Testis (tissue), 3 donors: ENCODE results near the gene FOCAD. TPM values are rescaled to one million over a fixed set of nuclear protein-coding genes. Genes with fewer than 3 reads are reported as not detected.

Source experiments
- DNase-seq: peaks from one replicate; pipeline ENCODE4 v3.0.0-alpha.2; 2019
- H3K27ac ChIP-seq, 2 donors: fragments of 200-600 bp; sonication (generic); one replicate each; pipeline ENCODE4 v1.5.1; 2019
- H3K27me3 ChIP-seq: fragments of 200-600 bp; sonication (generic); one replicate; pipeline ENCODE4 v1.5.1; 2019
- H3K36me3 ChIP-seq: fragments of 200-600 bp; sonication (generic); one replicate; pipeline ENCODE4 v1.5.1; 2017; ENCODE audit warnings: low read depth; ENCODE audit errors: missing control alignments
- H3K4me1 ChIP-seq: fragments of 200-600 bp; sonication (generic); one replicate; pipeline ENCODE4 v1.5.1; 2019
- H3K4me3 ChIP-seq, 2 donors: fragments of 200-600 bp; sonication (generic); one replicate each; pipeline ENCODE4 v1.5.1; 2017 to 2019
- H3K9me3 ChIP-seq: fragments of 200-600 bp; sonication (generic); one replicate; pipeline ENCODE4 v1.5.1; 2017
- CTCF ChIP-seq, 3 experiments: fragments of 450-650 bp in 2 of 3; fragments of 200-600 bp in 1 of 3; sonication (generic) in 1 of 3; IDR thresholded peaks; one replicate each; pipeline ENCODE4 v1.5.1; 2016 to 2019; ENCODE audit warnings: antibody characterized with exemption in 3 of 3, mild to moderate bottlenecking in 2 of 3, moderate library complexity in 1 of 3
- POLR2A ChIP-seq: fragments of 450-650 bp; IDR thresholded peaks from one replicate; pipeline ENCODE4 v1.6.1; 2017; ENCODE audit warnings: antibody characterized with exemption, mild to moderate bottlenecking, moderate library complexity
- WGBS, 2 donors: methylation state at CpG; one replicate each; pipeline ENCODE4 v1.1.5; 2018; 5-methylcytosine and 5-hydroxymethylcytosine counted together
- intact Hi-C: fragments of 100-400 bp; cut with DNase I; formaldehyde crosslinking; loops from one replicate; pipeline ENCODE4 v1.15.1; 2023; ENCODE audit warnings: low total_unique reads
- polyA plus RNA-seq: library from polyadenylated mRNA; stranded (reverse); fragments of 350-450 nt; fragmentation: Illumina TruSeq; extraction: RNeasy Lipid Tissue Mini Kit (QIAGEN cat#74804); gene quantifications from one replicate; pipeline ENCODE4 v1.2.3, GENCODE V29; 2014; ENCODE audit warnings: low read depth, low replicate concordance; ENCODE audit not compliant: insufficient read depth
- total RNA-seq, 2 donors: library from RNA; depleted of rRNA; stranded (reverse); fragments of >200 nt; gene quantifications; one replicate each; pipeline ENCODE4 v1.2.3, GENCODE V29; 2016

Gene FOCAD
- total and polyA plus RNA-seq, 3 donors from 2014 or later = 26.6 to 45.4 (median 38.7) TPM

- no peaks in the 10 kb centered on the region for H3K4me1 ChIP-seq
- H3K36me3 ChIP-seq = no peaks in the 10 kb centered on the region
- 63 to 66% methylated on average over 11 to 22 of the region's 22 CpGs for WGBS, 2 donors
- H3K9me3 ChIP-seq = no peaks in the 10 kb centered on the region
- intact Hi-C loops = no loop called here
- no peaks in the 10 kb centered on the region for H3K27me3 ChIP-seq
- peak overlapping the region; percentile 16 to 58 for H3K27ac ChIP-seq
- DNase-seq = no peak
- no peak for TF ChIP-seq POLR2A
- TF ChIP-seq CTCF (IDR thresholded peaks at IDR 0.05) = no peak
- H3K4me3 ChIP-seq = peak overlapping the region; percentile 55 to 63
Measured at GRCh38 chr9:21031808-21032183, 347.7 kb downstream of the FOCAD start.

GRCh38 chr9:21037278-21037677, 353.2 kb downstream of the FOCAD start:
- H3K27me3 ChIP-seq = no peaks in the 10 kb centered on the region
- intact Hi-C loops = no loop called here
- no peaks in the 10 kb centered on the region for H3K36me3 ChIP-seq
- H3K4me3 ChIP-seq = no peak overlapping the region
- DNase-seq = no peak
- no peaks in the 10 kb centered on the region for H3K4me1 ChIP-seq
- WGBS, 2 donors = 90 to 96% methylated on average over 2 of the region's 2 CpGs
- H3K27ac ChIP-seq = no peak overlapping the region
- TF ChIP-seq CTCF (IDR thresholded peaks at IDR 0.05) (no peak), POLR2A (no peak)
- H3K9me3 ChIP-seq = no peaks in the 10 kb centered on the region

GRCh38 chr9:21039302-21039701, 355.2 kb downstream of the FOCAD start:
- Histone ChIP-seq H3K4me3 (no peak overlapping the region), H3K27me3 (no peaks in the 10 kb centered on the region), H3K4me1 (no peaks in the 10 kb centered on the region), H3K9me3 (no peaks in the 10 kb centered on the region), H3K27ac (no peak overlapping the region), H3K36me3 (no peaks in the 10 kb centered on the region)
- intact Hi-C loops = no loop called here
- no peak for TF ChIP-seq POLR2A
- no peak for TF ChIP-seq CTCF (IDR thresholded peaks at IDR 0.05)
- no peak for DNase-seq
- WGBS, 2 donors = 87 to 100% methylated on average over 1 of the region's 1 CpG

GRCh38 chr9:21042466-21042865, 358.4 kb downstream of the FOCAD start:
- H3K4me3 ChIP-seq = no peak overlapping the region
- no peak overlapping the region for H3K27ac ChIP-seq
- TF ChIP-seq POLR2A = no peak
- TF ChIP-seq CTCF (IDR thresholded peaks at IDR 0.05) = no peak
- no peaks in the 10 kb centered on the region for H3K36me3 ChIP-seq
- no peaks in the 10 kb centered on the region for H3K9me3 ChIP-seq
- no peaks in the 10 kb centered on the region for H3K27me3 ChIP-seq
- whole genome bisulfite sequencing, 2 donors = 90 to 94% methylated on average over 4 of the region's 4 CpGs
- H3K4me1 ChIP-seq = no peaks in the 10 kb centered on the region
- DNase-seq = no peak
- intact Hi-C loops = no loop called here

GRCh38 chr9:21043841-21044240, 359.8 kb downstream of the FOCAD start:
- Histone ChIP-seq H3K27ac (no peak overlapping the region), H3K4me1 (no peaks in the 10 kb centered on the region), H3K9me3 (no peaks in the 10 kb centered on the region), H3K27me3 (no peaks in the 10 kb centered on the region), H3K36me3 (no peaks in the 10 kb centered on the region), H3K4me3 (no peak overlapping the region)
- WGBS, 2 donors = 93 to 98% methylated on average over 3 of the region's 3 CpGs
- no peak for DNase-seq
- TF ChIP-seq CTCF (IDR thresholded peaks at IDR 0.05) (no peak), POLR2A (no peak)
- intact Hi-C loops = no loop called here
